Peyer's patch (tissue), 4 donors: ENCODE data around the gene BRD1. TPM values are rescaled to one million over a fixed set of nuclear protein-coding genes. Genes with fewer than 3 reads are reported as not detected.
A peak's percentile ranks its signal among the peaks of the same experiment; 100 is the strongest.

Experiments used
- DNase-seq, 3 donors: peaks; one replicate each; pipeline ENCODE4 v3.0.0-alpha.2; 2017 to 2019
- H3K27ac ChIP-seq, 4 donors: fragments of 200-600 bp; sonication (generic); one replicate each; pipeline ENCODE4 v1.5.1; 2016 to 2019
- H3K27me3 ChIP-seq, 2 donors: fragments of 200-600 bp; sonication (generic); one replicate each; pipeline ENCODE4 v1.5.1; 2019
- H3K36me3 ChIP-seq, 3 donors: fragments of 200-600 bp; sonication (generic); one replicate each; pipeline ENCODE4 v1.5.1; 2016 to 2019
- H3K4me1 ChIP-seq, 4 donors: fragments of 200-600 bp; sonication (generic); one replicate each; pipeline ENCODE4 v1.5.1; 2016 to 2019
- H3K4me3 ChIP-seq, 4 donors: fragments of 200-600 bp; sonication (generic); 1 replicate in 3 of 4; 2 replicates in 1 of 4; pipeline ENCODE4 v1.5.1; 2016 to 2019; ENCODE audit warnings: mild to moderate bottlenecking in 1 of 4
- H3K9me3 ChIP-seq, 4 donors: fragments of 200-600 bp; sonication (generic); one replicate each; pipeline ENCODE4 v1.5.1; 2016 to 2019; ENCODE audit warnings: mild to moderate bottlenecking in 1 of 4
- POLR2A ChIP-seq, 2 donors: fragments of 450-650 bp; IDR thresholded peaks; one replicate each; pipeline ENCODE4 v1.5.1; 2017; ENCODE audit warnings: antibody characterized with exemption in 2 of 2, mild to moderate bottlenecking in 2 of 2, moderate library complexity in 2 of 2
- total RNA-seq, 4 donors: library from RNA; depleted of rRNA; stranded (reverse); fragments of >200 nt; gene quantifications; one replicate each; pipeline ENCODE4 v1.1.0, GENCODE V29; 2016
- TF ChIP-seq, protein P1 (sequence below), 6 experiments: fragments of 450-650 bp in 4 of 6; fragments of 200-600 bp in 2 of 6; sonication (generic) in 1 of 6; IDR thresholded peaks; one replicate each; pipeline ENCODE4 v1.5.1; 2017 to 2019; ENCODE audit warnings: antibody characterized with exemption in 6 of 6, mild to moderate bottlenecking in 3 of 6, moderate library complexity in 1 of 6

Gene BRD1
- total RNA-seq, 4 donors from 2014 or later, result 54.1 to 126 (median 78.5) TPM

DNA sequence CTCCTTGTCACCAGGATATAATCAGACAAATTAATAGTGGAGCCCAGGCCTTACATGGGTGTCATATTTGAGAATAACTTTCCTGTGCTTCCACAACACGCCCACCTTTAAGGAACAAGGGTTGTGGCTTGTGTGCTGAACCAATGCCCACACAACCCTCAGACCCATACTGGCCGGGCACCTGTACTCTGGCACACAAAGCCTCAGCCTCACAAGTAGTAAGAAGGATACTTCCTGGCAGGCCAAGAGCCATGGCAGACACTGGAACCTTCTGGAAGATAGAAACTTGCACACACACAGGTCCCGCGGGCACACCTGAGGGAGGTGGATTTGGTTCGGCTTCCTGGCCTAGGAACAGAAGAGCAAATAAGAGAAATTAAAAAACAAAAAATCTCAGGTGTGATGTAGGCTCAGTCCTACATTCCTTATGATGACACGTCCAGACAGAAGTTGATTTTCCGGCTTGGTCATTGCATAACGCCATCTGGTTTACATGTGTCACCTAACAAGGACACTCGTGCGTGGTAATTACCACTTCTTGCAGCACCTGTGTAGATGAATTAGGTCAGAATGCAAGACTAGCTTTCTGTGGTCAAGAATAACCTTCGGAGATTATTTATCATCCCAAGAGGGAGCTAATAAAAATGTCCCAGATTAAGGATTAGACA is 5.8 kb upstream of the BRD1 start:
- Histone ChIP-seq H3K4me3 (no peak overlapping the region), H3K9me3 (no peaks in the 10 kb centered on the region), H3K36me3 (no peaks in the 10 kb centered on the region), H3K27ac (peak overlapping the region in 1 of 4 donors; percentile 34), H3K4me1 (no peaks in the 10 kb centered on the region), H3K27me3 (no peaks in the 10 kb centered on the region)
- TF ChIP-seq, protein P1, sequence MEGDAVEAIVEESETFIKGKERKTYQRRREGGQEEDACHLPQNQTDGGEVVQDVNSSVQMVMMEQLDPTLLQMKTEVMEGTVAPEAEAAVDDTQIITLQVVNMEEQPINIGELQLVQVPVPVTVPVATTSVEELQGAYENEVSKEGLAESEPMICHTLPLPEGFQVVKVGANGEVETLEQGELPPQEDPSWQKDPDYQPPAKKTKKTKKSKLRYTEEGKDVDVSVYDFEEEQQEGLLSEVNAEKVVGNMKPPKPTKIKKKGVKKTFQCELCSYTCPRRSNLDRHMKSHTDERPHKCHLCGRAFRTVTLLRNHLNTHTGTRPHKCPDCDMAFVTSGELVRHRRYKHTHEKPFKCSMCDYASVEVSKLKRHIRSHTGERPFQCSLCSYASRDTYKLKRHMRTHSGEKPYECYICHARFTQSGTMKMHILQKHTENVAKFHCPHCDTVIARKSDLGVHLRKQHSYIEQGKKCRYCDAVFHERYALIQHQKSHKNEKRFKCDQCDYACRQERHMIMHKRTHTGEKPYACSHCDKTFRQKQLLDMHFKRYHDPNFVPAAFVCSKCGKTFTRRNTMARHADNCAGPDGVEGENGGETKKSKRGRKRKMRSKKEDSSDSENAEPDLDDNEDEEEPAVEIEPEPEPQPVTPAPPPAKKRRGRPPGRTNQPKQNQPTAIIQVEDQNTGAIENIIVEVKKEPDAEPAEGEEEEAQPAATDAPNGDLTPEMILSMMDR (IDR thresholded peaks at IDR 0.05), result no peak
- TF ChIP-seq POLR2A (IDR thresholded peaks at IDR 0.05), result no peak
- DNase-seq, result no peak

GRCh38 chr22:49829044-49829853 is 1.6 kb upstream of the BRD1 start:
- Histone ChIP-seq H3K36me3 (no peaks in the 10 kb centered on the region), H3K4me3 (no peak overlapping the region), H3K9me3 (no peaks in the 10 kb centered on the region), H3K4me1 (peaks cover 0 to 24% (median 18%) of the 10 kb centered on the region in 4 donors), H3K27me3 (no peaks in the 10 kb centered on the region), H3K27ac (peak overlapping the region in 2 of 4 donors; percentile 16 to 65)
- TF ChIP-seq, protein P1 (IDR thresholded peaks at IDR 0.05), result no peak
- no peak for TF ChIP-seq POLR2A (IDR thresholded peaks at IDR 0.05)
- no peak for DNase-seq

- Histone ChIP-seq H3K4me3 (no peak overlapping the region), H3K27ac (peak overlapping the region in 1 of 4 donors; percentile 74), H3K9me3 (no peaks in the 10 kb centered on the region), H3K4me1 (peaks cover 0 to 25% (median 18%) of the 10 kb centered on the region in 4 donors), H3K36me3 (peaks cover 0 to 6% (median 0%) of the 10 kb centered on the region in 3 donors), H3K27me3 (no peaks in the 10 kb centered on the region)
- TF ChIP-seq POLR2A (IDR thresholded peaks at IDR 0.05), result no peak
- TF ChIP-seq, protein P1 (IDR thresholded peaks at IDR 0.05), result no peak
- DNase-seq, result no peak
Observed at GRCh38 chr22:49828599-49828965, 909 bp upstream of the BRD1 start.

DNA sequence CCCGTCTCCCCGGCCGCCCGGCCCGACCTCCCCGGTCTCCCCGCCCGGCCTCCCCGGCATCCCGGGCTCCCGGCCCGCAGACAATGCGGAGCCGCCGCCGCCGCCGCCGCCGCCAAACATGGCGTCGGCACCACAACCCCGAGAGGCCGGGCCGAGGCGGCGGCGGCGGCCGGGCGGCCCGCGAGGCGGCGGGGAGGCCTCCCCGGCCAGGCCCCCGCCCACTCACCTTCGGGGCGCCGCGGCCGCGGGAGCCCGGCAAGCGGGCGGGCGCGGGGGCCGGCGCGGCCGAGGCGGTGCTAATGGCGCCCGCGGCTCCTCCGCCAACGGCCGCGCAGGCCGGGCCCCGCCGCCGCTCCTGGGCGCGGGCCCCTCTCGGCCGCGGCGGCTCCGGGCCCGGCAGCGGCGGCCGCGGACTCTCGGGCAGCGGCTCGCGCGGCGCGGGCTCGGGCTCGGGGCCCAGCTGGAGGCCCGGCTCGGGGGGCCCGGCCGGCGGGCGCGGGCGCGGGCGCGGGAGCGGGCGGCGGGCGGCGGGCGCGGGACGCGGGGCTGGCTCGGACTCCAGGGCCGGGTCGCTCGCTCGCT is 311 bp downstream of the BRD1 start:
- Histone ChIP-seq H3K4me1 (peaks cover 0 to 35% (median 18%) of the 10 kb centered on the region in 4 donors), H3K27me3 (no peaks in the 10 kb centered on the region), H3K9me3 (no peaks in the 10 kb centered on the region), H3K36me3 (peaks cover 0 to 18% (median 0%) of the 10 kb centered on the region in 3 donors), H3K27ac (peak overlapping the region; percentile 80 to 94 (median 90)), H3K4me3 (peak overlapping the region; percentile 56 to 94 (median 90))
- DNase-seq, result no peak
- TF ChIP-seq POLR2A (IDR thresholded peaks at IDR 0.05), result no peak
- TF ChIP-seq, protein P1 (IDR thresholded peaks at IDR 0.05), result no peak

GRCh38 chr22:49826603-49827270 is 936 bp downstream of the BRD1 start:
- DNase-seq, result peak; percentile 38 to 73 (median 64)
- H3K27ac ChIP-seq, result peak overlapping the region; percentile 80 to 94 (median 90)
- TF ChIP-seq, protein P1 (IDR thresholded peaks at IDR 0.05), result no peak
- TF ChIP-seq POLR2A (IDR thresholded peaks at IDR 0.05), result peak in 1 of 2 donors; percentile 23
- H3K4me3 ChIP-seq, result peak overlapping the region; percentile 56 to 94 (median 90)
- peaks cover 0 to 24% (median 0%) of the 10 kb centered on the region in 3 donors for H3K36me3 ChIP-seq
- H3K4me1 ChIP-seq, result peaks cover 0 to 39% (median 18%) of the 10 kb centered on the region in 4 donors
- no peaks in the 10 kb centered on the region for H3K9me3 ChIP-seq
- H3K27me3 ChIP-seq, result no peaks in the 10 kb centered on the region
